NCI-H748 treated with DMSO at 0.1 percent for 48 hours (cell line): ENCODE results near the gene MTFP1.
"Not testable (repeated sequence)": the region's sequence is repeated elsewhere in the genome, so short reads cannot be mapped to it uniquely, and the experiment has no call there.

Experiments used
- DNase-seq: peaks from one replicate; lab custom pipeline; 2025; lab: John Stamatoyannopoulos, UW

MTFP1 gene

DNA sequence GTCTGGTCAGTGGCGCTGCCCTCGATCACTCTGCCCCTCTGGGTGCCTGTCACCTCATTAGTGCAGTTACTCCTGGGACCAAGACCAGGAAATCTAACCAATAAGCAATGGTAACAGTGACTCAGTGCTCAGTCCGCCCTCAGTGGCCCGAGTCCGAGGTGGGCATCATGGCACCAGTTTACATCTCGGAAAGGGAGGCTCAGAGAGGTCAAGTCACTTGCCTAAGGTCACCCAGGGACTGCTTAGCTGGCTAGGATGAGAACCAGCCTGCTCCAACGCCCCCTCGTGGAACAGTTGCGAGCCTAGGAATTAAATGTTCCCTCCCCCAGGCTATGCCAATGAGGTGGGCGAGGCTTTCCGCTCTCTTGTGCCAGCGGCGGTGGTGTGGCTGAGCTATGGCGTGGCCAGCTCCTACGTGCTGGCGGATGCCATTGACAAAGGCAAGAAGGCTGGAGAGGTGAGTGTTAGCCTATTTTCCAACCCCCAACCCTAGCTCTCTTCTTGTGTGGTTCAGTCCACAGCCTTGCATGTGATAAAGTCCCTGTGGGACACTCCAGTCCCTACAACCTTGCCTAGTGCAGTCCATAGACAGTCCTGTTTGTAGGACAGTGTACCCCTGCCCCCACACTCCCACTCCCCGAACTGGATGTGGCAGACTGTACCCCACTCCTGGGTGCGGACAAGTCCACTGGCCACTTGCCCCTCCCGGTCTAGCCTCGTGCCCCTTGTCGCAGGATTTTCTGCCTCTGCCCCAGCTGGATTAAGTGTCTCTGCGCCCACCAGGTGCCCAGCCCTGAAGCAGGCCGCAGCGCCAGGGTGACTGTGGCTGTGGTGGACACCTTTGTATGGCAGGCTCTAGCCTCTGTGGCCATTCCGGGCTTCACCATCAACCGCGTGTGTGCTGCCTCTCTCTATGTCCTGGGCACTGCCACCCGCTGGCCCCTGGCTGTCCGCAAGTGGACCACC is 1.1 kb downstream of the MTFP1 start:
- peak; percentile 59 for DNase-seq

DNA sequence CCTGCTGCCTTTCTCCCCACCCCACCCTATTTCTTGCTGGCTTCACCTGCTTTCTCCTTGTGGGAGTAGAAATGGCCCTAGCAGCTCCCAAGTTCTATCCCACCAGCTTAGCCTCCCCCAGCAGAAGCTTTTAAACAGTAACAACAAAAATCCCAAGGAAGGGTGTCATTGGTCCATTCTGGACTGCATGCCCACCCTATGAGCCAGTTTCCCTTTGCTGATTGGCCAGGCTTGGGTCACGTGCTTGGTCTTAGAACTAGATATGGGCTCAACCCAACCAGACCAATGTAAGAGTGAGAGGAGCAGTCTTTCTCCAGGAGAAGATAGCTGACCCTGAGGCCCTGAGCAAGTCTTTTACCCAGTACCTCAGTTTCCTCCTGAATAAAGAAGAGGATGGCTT is 2.3 kb downstream of the MTFP1 start:
- DNase-seq = no peak

DNA sequence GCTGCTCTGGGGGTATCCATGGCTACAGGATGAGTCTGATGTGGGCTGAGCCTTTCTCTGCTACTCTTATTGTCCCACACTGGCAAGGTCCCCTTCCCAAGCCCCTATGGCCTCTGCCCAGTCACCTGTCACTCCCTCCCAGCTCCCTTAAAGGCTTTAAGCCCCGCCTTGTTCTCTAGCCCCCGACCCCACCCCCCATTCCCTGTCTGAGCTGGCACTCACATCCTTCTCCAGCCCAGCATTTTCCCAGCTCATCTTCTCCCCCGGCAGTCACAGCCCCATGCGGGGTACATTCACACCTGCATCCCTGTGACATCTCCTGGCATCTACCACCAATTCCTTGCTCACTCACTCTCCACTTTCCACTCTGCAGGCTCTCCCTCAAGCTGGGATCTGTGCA is 4.3 kb downstream of the MTFP1 start:
- no peak for DNase-seq

DNA sequence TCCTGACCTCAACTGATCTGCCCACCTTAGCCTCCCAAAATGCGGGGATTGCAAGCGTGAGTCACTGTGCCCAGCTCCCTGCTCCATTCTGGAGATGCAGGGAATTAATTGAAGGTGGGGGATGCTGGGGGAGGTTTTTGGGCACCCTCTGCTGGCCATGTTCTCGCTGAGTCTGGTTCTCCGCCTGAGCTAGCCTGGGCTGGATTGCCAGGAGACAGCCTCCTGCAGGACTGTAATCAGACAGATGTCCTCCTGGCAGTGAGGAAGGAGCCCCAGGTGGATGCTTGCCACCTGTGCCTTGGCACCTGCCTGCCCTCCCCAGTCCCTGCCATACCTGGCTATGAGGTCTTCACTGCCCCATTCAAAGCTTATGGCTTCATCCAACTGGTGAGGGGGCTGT is 5.4 kb downstream of the MTFP1 start:
- no peak for DNase-seq

GRCh38 chr22:30432096-30432495 is 6.5 kb downstream of the MTFP1 start:
- no peak for DNase-seq

DNA sequence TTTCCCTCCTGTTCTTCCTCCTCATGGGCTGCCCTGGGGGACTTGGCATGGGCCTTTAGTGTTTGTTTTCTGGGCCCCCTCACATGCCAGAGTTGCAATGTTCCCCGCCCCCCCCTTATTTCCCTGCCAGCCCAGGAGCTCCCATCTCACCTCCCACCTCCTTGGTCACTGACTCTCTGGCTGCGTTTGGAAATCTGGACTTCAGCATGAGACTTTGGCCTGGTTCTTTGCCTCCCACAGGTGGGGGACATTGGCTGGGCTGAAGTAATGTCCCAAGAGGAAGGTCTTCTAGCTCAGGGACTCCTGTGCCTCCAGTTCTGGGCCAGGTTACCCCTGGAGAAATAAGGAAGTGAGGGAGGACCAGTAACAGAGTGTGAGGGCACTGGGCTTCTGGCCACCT is 7.0 kb downstream of the MTFP1 start:
- DNase-seq = no peak

DNA sequence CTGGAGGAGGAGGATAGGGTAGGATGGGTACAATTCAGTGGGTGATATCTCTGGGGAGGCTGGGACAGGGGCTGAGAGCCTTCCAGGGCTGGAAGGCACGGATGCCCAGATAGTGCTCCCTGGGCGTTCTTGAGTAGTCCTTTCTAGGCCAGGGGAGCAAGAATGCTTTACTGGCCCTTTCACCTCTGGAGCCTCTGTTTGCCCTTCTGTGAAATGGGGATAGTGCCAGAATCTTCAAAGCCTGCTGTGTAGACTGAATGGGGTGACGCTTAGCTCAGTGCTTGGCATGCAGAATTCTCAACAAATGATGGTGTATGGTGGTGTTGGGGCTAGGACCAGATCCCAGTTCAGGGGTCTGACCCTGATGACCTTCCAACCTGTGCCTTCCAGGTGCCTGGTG is 7.7 kb downstream of the MTFP1 start:
- no peak for DNase-seq

DNA sequence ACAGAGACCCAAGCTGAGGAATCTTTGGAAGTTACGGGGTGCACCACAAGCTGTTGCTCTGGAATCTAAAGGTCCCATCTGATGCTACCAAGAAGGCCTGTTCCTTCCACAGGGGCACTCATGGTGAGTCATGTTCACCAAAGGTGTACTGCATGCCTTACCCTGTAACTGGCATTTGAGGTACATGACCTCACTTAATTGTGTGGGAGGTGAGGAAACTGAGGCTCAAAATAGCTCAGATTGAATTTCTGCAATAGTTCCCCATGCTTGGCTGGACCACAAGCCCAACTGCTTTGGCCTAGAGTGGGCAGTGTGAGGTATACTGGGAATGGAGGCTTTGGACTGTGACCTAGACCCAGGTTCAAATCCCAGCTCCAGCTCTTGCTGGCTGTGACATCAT is 8.2 kb downstream of the MTFP1 start:
- DNase-seq = no peak

DNA sequence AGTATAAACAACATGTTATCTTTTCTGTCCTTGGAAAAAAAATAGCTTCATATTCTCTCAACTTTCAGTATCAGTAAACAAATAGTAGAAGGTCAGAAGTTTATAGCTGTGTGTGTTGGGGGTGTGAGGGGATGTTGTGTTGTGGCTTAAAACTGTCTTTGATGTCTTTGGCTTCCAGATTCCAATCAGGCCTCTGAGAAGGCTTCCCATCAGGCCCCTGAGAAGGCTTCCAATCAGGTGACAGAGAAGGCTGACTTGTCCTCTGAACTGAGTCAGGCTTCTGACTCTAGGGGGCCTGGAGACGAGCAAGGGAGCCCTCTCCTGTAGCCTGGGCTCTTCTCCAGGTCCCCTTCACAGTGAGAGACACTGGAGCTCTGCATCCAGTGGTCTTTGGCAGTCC is 9.3 kb downstream of the MTFP1 start:
- no peak for DNase-seq

GRCh38 chr22:30435674-30436126 is 10.1 kb downstream of the MTFP1 start:
- no peak for DNase-seq

DNA sequence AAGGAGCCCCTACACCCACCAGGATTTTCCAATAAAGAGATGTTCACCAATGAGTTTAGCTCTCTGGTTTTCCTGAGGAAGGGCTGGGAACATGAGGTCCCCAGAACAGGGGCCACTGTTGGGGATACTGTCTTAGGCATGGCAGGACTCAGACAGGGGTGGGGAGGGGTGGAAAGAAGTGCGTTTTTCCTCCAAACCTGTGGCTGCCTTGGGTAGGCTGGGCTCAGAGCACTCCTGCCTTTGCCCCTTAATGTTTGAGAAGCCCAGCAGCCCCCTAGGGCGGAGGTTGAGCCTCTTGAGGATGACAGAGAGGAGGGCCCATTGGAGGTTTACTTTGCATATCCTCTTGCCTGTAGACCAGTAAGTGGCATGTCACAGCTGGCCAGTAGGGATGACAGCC is 10.6 kb downstream of the MTFP1 start:
- no peak for DNase-seq

DNA sequence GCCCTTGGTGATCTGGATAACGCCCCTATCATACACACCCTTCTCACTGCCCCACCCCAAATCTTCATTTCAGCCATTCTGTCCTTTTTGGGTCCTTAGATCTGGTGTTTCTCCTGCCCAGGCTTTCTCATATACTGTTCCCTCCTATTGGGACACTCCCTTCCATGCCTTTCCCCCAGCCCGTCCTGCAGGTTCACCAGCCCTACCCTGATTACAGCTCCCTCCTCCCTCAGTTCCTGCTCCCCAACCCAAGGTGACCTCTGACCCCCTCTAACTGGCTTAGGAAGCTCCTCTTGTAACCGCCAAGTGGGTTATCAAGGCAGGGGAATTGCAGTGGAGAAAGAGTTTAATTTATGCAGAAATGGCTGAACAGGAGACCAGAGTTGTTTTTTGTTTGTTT is 13.0 kb downstream of the MTFP1 start:
- DNase-seq = no peak

- DNase-seq = no peak
These were observed 13.7 kb downstream of the MTFP1 start for GRCh38 chr22:30439226-30439625.

GRCh38 chr22:30439836-30440235 is 14.3 kb downstream of the MTFP1 start:
- DNase-seq = no peak

- no peak for DNase-seq
These were observed 15.5 kb downstream of the MTFP1 start for GRCh38 chr22:30441088-30441487.

- DNase-seq = peak; percentile 45
These were observed 19.3 kb downstream of the MTFP1 start for GRCh38 chr22:30444632-30445437.

GRCh38 chr22:30445438-30446145 is 20.0 kb downstream of the MTFP1 start:
- DNase-seq = no peak

- DNase-seq = no peak
These were observed 22.1 kb downstream of the MTFP1 start for GRCh38 chr22:30447656-30448055.

DNA sequence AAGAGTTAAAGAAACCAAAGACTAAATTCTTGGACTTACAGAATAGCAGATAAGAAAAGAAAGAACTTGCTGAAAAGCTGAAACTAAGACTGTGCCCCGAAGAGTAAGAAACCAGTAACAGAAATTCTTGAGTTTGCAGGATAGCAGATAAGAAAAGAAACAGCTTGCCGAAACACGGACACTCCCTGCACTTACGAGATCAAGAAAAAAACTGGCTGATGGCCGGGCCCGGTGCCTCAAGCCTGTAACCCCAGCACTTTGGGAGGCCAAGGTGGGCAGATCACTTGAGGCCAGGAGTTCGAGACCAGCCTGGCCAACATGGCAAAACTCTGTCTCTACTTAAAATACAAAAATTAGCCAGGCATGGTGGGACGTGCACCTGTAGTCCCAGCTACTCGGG is 25.9 kb downstream of the MTFP1 start:
- not testable (repeated sequence) for DNase-seq

DNA sequence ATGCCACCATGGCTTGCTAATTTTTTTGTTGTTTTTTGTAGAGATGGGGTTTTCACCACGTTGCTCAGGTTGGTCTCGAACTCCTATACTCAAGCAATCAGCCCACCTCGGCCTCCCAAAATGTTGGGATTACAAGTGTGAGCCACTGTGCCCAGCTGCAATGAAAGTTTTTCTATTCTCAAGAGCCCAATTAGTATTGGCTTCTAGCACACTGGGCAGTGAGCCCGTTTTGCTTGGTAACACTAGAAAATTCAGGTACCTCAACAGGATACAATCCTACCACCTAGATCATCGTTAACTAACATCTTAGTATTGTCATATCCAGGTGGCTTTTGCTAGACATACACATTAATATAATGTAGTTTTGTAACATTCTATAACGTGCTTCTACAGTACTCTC is 27.3 kb downstream of the MTFP1 start:
- DNase-seq = no peak

- DNase-seq = no peak
These were observed 28.4 kb downstream of the MTFP1 start for GRCh38 chr22:30453731-30454510.
